Endothelial cell (in vitro differentiated cells): ENCODE measurements around the gene GNAO1. TPM values are rescaled to one million over a fixed set of nuclear protein-coding genes. Genes with fewer than 3 reads are reported as not detected.
"Not testable (repeated sequence)": the region's sequence is repeated elsewhere in the genome, so short reads cannot be mapped to it uniquely, and the experiment has no call there.

Source experiments
- DNase-seq: peaks from one replicate; pipeline ENCODE4 v3.0.0; 2021; ENCODE audit warnings: low spot score
- H3K27ac Mint-ChIP-seq: one replicate; pipeline ENCODE4 v1.8.0; 2021; ENCODE audit warnings: mixed read lengths, inconsistent platforms; ENCODE audit not compliant: unreplicated experiment
- H3K27me3 Mint-ChIP-seq: one replicate; pipeline ENCODE4 v1.8.0; 2021; ENCODE audit warnings: mild to moderate bottlenecking, moderate library complexity, mixed read lengths, inconsistent platforms; ENCODE audit not compliant: unreplicated experiment
- H3K36me3 Mint-ChIP-seq: one replicate; pipeline ENCODE4 v1.8.0; 2021; ENCODE audit warnings: mild to moderate bottlenecking, low read depth, mixed read lengths, inconsistent platforms; ENCODE audit not compliant: unreplicated experiment
- H3K4me1 Mint-ChIP-seq: one replicate; pipeline ENCODE4 v1.8.0; 2021; ENCODE audit warnings: mild to moderate bottlenecking, mixed read lengths, inconsistent platforms; ENCODE audit not compliant: unreplicated experiment
- H3K4me3 Mint-ChIP-seq: one replicate; pipeline ENCODE4 v1.8.0; 2021; ENCODE audit warnings: mild to moderate bottlenecking, mixed read lengths, inconsistent platforms; ENCODE audit not compliant: unreplicated experiment
- H3K9me3 Mint-ChIP-seq: one replicate; pipeline ENCODE4 v1.8.0; 2021; ENCODE audit warnings: mixed read lengths, inconsistent platforms; ENCODE audit not compliant: unreplicated experiment
- CTCF ChIP-seq: fragments of 200-600 bp; sonication (generic); IDR thresholded peaks from one replicate; pipeline ENCODE4 v1.5.0; 2021; ENCODE audit warnings: antibody characterized with exemption; ENCODE audit not compliant: unreplicated experiment
- total RNA-seq: library from RNA; stranded (reverse); fragmentation: NEBNext Ultra II Directional; extraction: Animal tissue kit (Norgen Biotek cat#: 25700); gene quantifications from one replicate; pipeline ENCODE4 v1.2.1, GENCODE V29; 2021; ENCODE audit not compliant: unreplicated experiment

GNAO1 gene
- total RNA-seq, 1 donor from 2014 or later = 0.69 TPM

DNA sequence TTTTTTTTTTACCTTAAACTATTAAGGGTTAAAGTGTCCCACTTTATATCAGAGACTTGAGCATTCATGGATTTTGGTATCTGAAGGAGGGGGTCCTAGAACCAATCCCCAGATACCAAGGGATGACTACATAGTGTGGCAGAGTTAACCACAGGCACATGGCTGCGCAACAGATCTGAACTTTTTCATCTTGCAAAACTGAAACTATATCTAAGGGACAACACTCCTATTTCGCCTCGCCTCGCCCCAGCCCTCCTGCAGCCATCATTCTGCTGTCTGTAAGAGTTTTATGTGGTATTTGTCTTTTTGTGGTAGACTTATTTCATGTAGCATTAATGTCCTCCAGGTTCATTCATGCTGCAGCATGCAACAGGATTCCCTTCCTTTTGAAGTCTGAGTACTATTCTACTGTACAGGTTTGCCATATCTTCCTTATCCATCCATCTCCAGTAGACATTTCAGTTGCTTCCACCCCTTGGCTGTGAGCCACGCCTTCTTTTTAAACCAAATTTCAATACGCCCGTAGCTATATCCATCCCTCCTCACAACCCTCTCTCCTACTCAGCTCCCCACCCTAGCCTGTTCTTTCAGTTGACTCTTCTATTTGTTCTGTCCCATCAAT, 180.8 kb downstream of the GNAO1 start:
- H3K9me3 Mint-ChIP-seq = no peaks in the 10 kb centered on the region
- TF ChIP-seq CTCF = no peak
- no peak overlapping the region for H3K27ac Mint-ChIP-seq
- peaks cover 22% of the 10 kb centered on the region for H3K36me3 Mint-ChIP-seq
- peaks cover 1% of the 10 kb centered on the region for H3K27me3 Mint-ChIP-seq
- H3K4me1 Mint-ChIP-seq = peaks cover 3% of the 10 kb centered on the region
- DNase-seq = no peak
- H3K4me3 Mint-ChIP-seq = peak overlapping the region; percentile 2

- Mint-ChIP-seq H3K4me3 (no peak overlapping the region), H3K36me3 (peaks cover 15% of the 10 kb centered on the region), H3K27me3 (peaks cover 1% of the 10 kb centered on the region), H3K9me3 (no peaks in the 10 kb centered on the region), H3K27ac (no peak overlapping the region), H3K4me1 (peaks cover 3% of the 10 kb centered on the region)
- TF ChIP-seq CTCF = no peak
- no peak for DNase-seq
Observed at GRCh38 chr16:56373003-56373402, 181.7 kb downstream of the GNAO1 start.

DNA sequence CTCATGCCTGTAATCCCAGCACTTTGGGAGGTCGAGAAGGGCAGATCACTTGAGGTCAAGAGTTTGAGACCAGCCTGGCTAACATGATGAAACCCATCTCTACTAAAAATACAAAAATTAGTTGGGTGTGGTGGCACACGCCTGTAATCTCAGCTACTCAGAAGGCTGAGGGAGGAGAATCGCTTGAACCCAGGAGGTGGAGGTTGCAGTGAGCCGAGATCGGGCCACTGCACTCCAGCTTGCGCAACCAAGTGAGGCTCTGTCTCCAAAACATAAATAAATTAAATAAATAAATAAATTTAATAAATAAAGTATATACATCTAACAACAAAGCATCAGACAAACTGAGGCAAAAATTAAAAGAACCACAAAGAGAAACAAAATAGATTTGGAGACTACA, 184.5 kb downstream of the GNAO1 start:
- H3K27me3 Mint-ChIP-seq, H3K4me1 Mint-ChIP-seq, DNase-seq, H3K4me3 Mint-ChIP-seq, H3K27ac Mint-ChIP-seq, H3K9me3 Mint-ChIP-seq: not testable (repeated sequence)
- peaks cover 34% of the 10 kb centered on the region for H3K36me3 Mint-ChIP-seq

DNA sequence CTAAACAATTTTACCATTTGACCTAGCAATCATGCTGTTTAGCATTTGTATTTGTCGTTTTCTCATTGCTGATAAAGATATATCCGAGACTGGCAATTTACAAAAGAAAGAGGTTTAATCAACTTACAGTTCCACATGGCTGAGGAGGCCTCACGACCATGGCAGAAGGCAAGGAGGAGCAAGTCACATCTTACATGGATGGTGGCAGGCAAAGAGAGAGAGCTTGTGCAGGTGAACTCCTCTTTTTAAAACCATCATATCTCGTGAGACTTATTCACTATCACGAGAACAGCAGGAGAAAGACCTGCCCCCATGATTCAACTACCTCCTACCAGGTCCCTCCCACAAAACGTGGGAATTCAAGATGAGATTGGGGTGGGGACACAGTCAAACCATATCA, 187.8 kb downstream of the GNAO1 start:
- not testable (repeated sequence) for DNase-seq, H3K27me3 Mint-ChIP-seq, H3K4me1 Mint-ChIP-seq, H3K9me3 Mint-ChIP-seq, H3K27ac Mint-ChIP-seq
- Mint-ChIP-seq H3K4me3 (peak overlapping the region; percentile 53), H3K36me3 (peaks cover 61% of the 10 kb centered on the region)

DNA sequence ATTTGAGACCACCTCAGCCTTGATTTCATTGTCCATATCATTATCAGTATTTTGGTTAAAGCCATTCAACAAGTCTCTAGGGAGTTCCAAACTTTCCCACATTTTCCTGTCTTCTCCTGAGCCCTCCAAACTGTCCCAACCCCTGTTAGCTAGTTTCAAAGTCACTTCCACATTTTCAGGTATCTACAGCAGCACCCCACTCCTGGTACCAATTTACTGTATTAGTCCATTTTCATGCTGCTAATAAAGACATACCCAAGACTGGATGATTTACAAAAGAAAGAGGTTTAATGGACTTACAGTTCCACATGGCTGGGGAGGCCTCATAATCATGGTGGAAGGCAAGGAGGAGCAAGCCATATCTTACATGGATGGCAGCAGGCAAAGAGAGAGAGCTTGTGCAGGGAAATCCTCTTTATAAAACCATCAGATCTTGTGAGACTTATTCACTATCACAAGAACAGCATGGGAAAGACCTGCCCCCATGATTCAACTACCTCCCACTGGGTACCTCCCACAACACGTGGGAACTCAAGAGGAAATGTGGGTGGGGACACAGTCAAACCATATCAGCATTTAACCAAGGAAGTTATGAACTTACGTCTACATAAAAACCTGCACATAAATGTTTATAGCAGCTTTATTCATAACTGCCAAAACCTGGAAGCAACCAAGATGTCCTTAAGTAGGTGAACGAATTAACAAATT, 189.6 kb downstream of the GNAO1 start:
- Mint-ChIP-seq H3K4me3 (peak overlapping the region; percentile 85), H3K36me3 (peaks cover 75% of the 10 kb centered on the region)
- H3K27ac Mint-ChIP-seq, H3K9me3 Mint-ChIP-seq, H3K4me1 Mint-ChIP-seq, H3K27me3 Mint-ChIP-seq, DNase-seq: not testable (repeated sequence)

- Mint-ChIP-seq H3K36me3 (peaks cover 77% of the 10 kb centered on the region), H3K27me3 (peaks cover 4% of the 10 kb centered on the region), H3K4me3 (no peak overlapping the region), H3K4me1 (no peaks in the 10 kb centered on the region), H3K9me3 (no peaks in the 10 kb centered on the region), H3K27ac (no peak overlapping the region)
- no peak for DNase-seq
- no peak for TF ChIP-seq CTCF
Observed at GRCh38 chr16:56382459-56382858, 191.2 kb downstream of the GNAO1 start.
